C4-2B (cell line): Measurements from ENCODE around the gene ENSA.
"Not testable (repeated sequence)": the region's sequence is repeated elsewhere in the genome, so short reads cannot be mapped to it uniquely, and the experiment has no call there.

Source experiments
- ZFX ChIP-seq: fragments of 450-650 bp; IDR thresholded peaks from 2 replicates; pipeline ENCODE4 v1.6.1; 2017
- TF ChIP-seq, protein P1 (sequence below): fragments of 450-650 bp; conservative IDR thresholded peaks from 2 replicates; pipeline ENCODE4 v1.5.1; 2017; ENCODE audit warnings: mild to moderate bottlenecking

GRCh38 chr1:150641126-150641815 is 11.9 kb upstream of the ENSA start:
- TF ChIP-seq, protein P1, sequence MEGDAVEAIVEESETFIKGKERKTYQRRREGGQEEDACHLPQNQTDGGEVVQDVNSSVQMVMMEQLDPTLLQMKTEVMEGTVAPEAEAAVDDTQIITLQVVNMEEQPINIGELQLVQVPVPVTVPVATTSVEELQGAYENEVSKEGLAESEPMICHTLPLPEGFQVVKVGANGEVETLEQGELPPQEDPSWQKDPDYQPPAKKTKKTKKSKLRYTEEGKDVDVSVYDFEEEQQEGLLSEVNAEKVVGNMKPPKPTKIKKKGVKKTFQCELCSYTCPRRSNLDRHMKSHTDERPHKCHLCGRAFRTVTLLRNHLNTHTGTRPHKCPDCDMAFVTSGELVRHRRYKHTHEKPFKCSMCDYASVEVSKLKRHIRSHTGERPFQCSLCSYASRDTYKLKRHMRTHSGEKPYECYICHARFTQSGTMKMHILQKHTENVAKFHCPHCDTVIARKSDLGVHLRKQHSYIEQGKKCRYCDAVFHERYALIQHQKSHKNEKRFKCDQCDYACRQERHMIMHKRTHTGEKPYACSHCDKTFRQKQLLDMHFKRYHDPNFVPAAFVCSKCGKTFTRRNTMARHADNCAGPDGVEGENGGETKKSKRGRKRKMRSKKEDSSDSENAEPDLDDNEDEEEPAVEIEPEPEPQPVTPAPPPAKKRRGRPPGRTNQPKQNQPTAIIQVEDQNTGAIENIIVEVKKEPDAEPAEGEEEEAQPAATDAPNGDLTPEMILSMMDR, result not testable (repeated sequence)
- TF ChIP-seq ZFX, result not testable (repeated sequence)
